Lung (tissue), 12 donors: ENCODE results near the gene ATG10. TPM values are rescaled to one million over a fixed set of nuclear protein-coding genes. Genes with fewer than 3 reads are reported as not detected.

Experiments
- ATAC-seq: fragments of 200-7000 bp; cut with Tn5 transposase; one replicate; pipeline ENCODE4 v1.9.1; 2020; ENCODE audit warnings: moderate number of reproducible peaks; ENCODE audit not compliant: insufficient read depth, low FRiP score
- DNase-seq, 3 donors: peaks; one replicate each; pipeline ENCODE4 v3.0.0-alpha.2; 2013 to 2017
- H3K27ac ChIP-seq, 2 donors: one replicate each; pipeline ENCODE4 v1.5.1; 2013; ENCODE audit warnings: mild to moderate bottlenecking in 2 of 2, moderate library complexity in 2 of 2, control low read depth in 1 of 2, inconsistent platforms in 1 of 2, low read depth in 1 of 2, low read length in 1 of 2
- H3K27me3 ChIP-seq, 3 donors: one replicate each; pipeline ENCODE4 v1.5.1; 2013; ENCODE audit warnings: low read length in 2 of 3; ENCODE audit not compliant: control insufficient read depth in 3 of 3, insufficient read depth in 3 of 3
- H3K36me3 ChIP-seq, 4 donors: one replicate each; pipeline ENCODE4 v1.5.1; 2013; ENCODE audit warnings: low read length in 4 of 4, mild to moderate bottlenecking in 1 of 4, moderate library complexity in 1 of 4; ENCODE audit not compliant: control insufficient read depth in 4 of 4, insufficient read depth in 4 of 4
- H3K4me1 ChIP-seq, 5 donors: one replicate each; pipeline ENCODE4 v1.5.1; 2013; ENCODE audit warnings: low read length in 5 of 5, mild to moderate bottlenecking in 2 of 5, moderate library complexity in 1 of 5; ENCODE audit not compliant: control insufficient read depth in 5 of 5, insufficient read depth in 5 of 5
- H3K4me3 ChIP-seq: one replicate; pipeline ENCODE4 v1.5.1; 2013; ENCODE audit warnings: mild to moderate bottlenecking, control low read depth, moderate library complexity
- H3K9ac ChIP-seq, 2 donors: one replicate each; pipeline ENCODE4 v1.5.1; 2013; ENCODE audit warnings: low read length in 2 of 2, control low read depth in 1 of 2; ENCODE audit not compliant: insufficient read depth in 1 of 2
- H3K9me3 ChIP-seq, 4 donors: one replicate each; pipeline ENCODE4 v1.5.1; 2013; ENCODE audit warnings: low read length in 3 of 4, mild to moderate bottlenecking in 1 of 4, moderate library complexity in 1 of 4; ENCODE audit not compliant: control insufficient read depth in 4 of 4, insufficient read depth in 3 of 4
- WGBS, 2 donors: extraction: QIAGEN DNeasy Blood & Tissue Kit; methylation state at CpG; one replicate each; pipeline ENCODE4 v1.1.7; 2013; 5-methylcytosine and 5-hydroxymethylcytosine counted together
- polyA plus RNA-seq, 2 donors: library from polyadenylated mRNA; stranded (reverse); fragments of 200-250 nt; gene quantifications; one replicate each; pipeline ENCODE4 v1.2.1, GENCODE V29; 2013
- total RNA-seq, 2 donors: library from RNA; depleted of rRNA in 1 of 2; stranded (reverse); fragments of >200 nt in 1 of 2; gene quantifications; one replicate each; pipeline ENCODE4 v1.2.1, GENCODE V29; 2014 to 2021
- TF ChIP-seq, protein P1 (sequence below): IDR thresholded peaks from 2 replicates; pipeline ENCODE4 v1.5.1; 2012; ENCODE audit warnings: mild to moderate bottlenecking; ENCODE audit errors: control extremely low read depth, extremely low read depth
- donor health status: control.
- donor health status: control.
- donor health status: Bipolar disorder and iron deficiency.
- donor health status: healthy.
- donor health status: DM: yes; HTN: yes; CAD: no.

ATG10 gene
- total and polyA plus RNA-seq, 4 donors, result 4.6 to 10.2 (median 5.8) TPM

DNA sequence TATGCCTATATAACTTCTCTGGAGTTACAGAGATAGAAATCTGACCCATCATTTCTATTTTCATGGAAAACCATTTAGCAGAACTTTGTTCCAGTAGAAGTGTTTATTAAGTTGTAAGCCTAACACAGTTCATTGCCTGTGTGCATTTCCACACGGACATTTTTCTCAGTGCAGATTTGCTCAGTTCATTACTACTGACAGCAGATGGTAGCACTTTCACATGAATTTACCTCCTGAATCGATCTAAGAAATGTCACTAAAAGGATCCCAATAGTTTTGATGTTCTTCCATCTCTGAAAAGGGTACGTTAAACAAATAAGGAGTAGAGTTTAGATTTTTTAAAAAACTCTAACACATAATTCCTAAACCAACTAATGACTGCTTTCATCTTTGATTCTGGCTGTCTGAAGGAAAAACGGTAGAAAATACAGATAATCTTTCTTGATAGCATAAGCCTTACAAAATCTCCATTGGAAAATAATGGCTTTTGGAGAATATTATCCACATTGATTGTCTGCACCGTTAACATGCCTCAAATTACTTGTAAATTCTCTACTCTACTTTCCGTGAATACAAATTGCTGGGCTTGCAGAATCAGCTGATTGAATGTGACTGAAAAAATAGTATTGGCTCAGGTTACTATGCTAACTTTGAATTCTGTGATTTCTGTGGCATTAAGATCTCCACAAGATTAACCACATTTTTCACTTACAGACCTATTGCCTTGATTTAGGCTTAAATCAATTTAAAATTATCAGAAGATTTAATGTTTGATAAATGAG, 273.2 kb downstream of the ATG10 start:
- no peak for ATAC-seq

DNA sequence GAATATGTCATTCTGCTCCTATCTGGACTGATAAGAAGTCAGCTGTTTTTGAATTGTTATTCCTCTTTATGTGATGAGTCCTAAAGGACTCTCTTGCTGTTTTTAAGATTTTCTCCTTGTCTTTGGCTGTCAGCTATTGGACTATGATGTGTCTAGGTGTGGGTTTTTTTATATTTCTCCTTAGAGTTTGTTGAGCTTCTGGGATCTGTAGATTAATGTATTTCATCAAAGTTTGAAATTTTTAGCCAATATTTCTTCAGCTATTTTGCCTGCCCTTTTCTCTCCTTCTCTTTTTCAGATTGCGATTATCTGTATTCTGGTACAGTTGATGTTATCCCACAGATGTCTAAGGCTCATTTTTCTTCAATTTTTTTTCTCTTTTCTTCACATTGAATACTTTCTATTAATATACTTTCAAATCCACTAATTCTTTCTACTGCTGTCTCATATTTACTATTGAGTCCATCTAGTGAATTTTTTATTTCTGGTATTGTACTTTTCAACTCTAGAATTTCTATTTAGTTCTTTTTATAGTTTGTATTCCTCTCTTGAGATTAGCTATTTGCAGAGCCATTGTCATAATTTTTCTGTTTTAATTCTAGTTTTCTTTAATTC, 275.2 kb downstream of the ATG10 start:
- ATAC-seq, result no peak
- no peak overlapping the region for H3K4me3 ChIP-seq
- peaks cover 0 to 1% (median 0%) of the 10 kb centered on the region in 4 donors for H3K36me3 ChIP-seq

More for the DNA sequence above, 273.2 kb downstream of the ATG10 start:
- H3K9ac ChIP-seq, result no peak overlapping the region
- DNase-seq, result no peak
- peaks cover 0 to 1% (median 0%) of the 10 kb centered on the region in 4 donors for H3K36me3 ChIP-seq
- no peak overlapping the region for H3K27ac ChIP-seq
- WGBS, 2 donors, result 67 to 73% methylated on average over 6 of the region's 6 CpGs
- H3K9me3 ChIP-seq, result peaks cover 0 to 6% (median under 1%) of the 10 kb centered on the region in 4 donors
- no peak overlapping the region for H3K4me3 ChIP-seq
- no peaks in the 10 kb centered on the region for H3K4me1 ChIP-seq
- no peaks in the 10 kb centered on the region for H3K27me3 ChIP-seq
- TF ChIP-seq, protein P1, sequence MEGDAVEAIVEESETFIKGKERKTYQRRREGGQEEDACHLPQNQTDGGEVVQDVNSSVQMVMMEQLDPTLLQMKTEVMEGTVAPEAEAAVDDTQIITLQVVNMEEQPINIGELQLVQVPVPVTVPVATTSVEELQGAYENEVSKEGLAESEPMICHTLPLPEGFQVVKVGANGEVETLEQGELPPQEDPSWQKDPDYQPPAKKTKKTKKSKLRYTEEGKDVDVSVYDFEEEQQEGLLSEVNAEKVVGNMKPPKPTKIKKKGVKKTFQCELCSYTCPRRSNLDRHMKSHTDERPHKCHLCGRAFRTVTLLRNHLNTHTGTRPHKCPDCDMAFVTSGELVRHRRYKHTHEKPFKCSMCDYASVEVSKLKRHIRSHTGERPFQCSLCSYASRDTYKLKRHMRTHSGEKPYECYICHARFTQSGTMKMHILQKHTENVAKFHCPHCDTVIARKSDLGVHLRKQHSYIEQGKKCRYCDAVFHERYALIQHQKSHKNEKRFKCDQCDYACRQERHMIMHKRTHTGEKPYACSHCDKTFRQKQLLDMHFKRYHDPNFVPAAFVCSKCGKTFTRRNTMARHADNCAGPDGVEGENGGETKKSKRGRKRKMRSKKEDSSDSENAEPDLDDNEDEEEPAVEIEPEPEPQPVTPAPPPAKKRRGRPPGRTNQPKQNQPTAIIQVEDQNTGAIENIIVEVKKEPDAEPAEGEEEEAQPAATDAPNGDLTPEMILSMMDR, result no peak

DNA sequence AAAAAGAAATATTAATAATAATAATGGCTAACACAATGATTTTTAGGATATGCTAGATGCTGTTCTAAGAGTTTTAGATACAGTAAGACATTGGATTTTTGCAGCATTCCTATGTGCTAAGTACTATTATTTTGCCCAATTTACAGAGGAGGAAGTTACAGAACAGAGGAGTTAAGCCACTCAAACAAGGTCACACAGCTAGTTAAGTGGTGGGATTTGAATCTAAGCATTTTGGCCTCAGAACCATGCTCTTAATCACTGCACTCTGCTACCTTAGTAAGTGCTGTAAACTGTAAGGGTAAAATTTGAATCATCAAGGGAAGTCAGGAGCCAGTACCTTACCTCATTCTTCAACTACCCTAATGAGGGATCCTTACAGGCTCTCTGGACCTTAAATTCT, 280.9 kb downstream of the ATG10 start:
- peaks cover 0 to 10% (median 0%) of the 10 kb centered on the region in 5 donors for H3K4me1 ChIP-seq
- peaks cover 0 to 1% (median 0%) of the 10 kb centered on the region in 4 donors for H3K36me3 ChIP-seq
- TF ChIP-seq, protein P1, result no peak
- H3K27ac ChIP-seq, result no peak overlapping the region
- no peaks in the 10 kb centered on the region for H3K27me3 ChIP-seq
- H3K9ac ChIP-seq, result no peak overlapping the region
- H3K4me3 ChIP-seq, result no peak overlapping the region
- peaks cover 0 to 3% (median under 1%) of the 10 kb centered on the region in 4 donors for H3K9me3 ChIP-seq
- ATAC-seq (no peak), DNase-seq (no peak)

More for the DNA sequence above, 275.2 kb downstream of the ATG10 start:
- TF ChIP-seq, protein P1, result no peak
- Histone ChIP-seq H3K27ac (no peak overlapping the region), H3K27me3 (no peaks in the 10 kb centered on the region), H3K9me3 (peaks cover 0 to 6% (median under 1%) of the 10 kb centered on the region in 4 donors), H3K9ac (no peak overlapping the region), H3K4me1 (no peaks in the 10 kb centered on the region)
- no peak for DNase-seq
- 96 to 97% methylated on average over 1 of the region's 1 CpG for WGBS, 2 donors
